H1 (cell line): ENCODE measurements around the gene GDAP1L1. TPM values are rescaled to one million over a fixed set of nuclear protein-coding genes. Genes with fewer than 3 reads are reported as not detected.

Experiments
- CTCF ChIA-PET: fragments of 300-600 bp; sonication (Branson Sonifier 250); formaldehyde crosslinking; loops from one replicate; lab custom pipeline; 2021; ENCODE audit not compliant: partially characterized antibody; lab: Charles Lee
- POLR2A ChIA-PET: fragments of 300-600 bp; sonication (Branson Sonifier 250); formaldehyde crosslinking; loops from one replicate; lab custom pipeline; 2021; ENCODE audit warnings: inconsistent platforms; ENCODE audit not compliant: partially characterized antibody; lab: Charles Lee
- DNase-seq, 2 experiments: peaks; one replicate each; pipeline versions ENCODE4 v3.0.0 to v3.0.0-alpha.2; 2010 to 2022; ENCODE audit warnings: low spot score in 2 of 2, low read depth in 1 of 2, mixed read lengths in 1 of 2
- FAIRE-seq: peaks from 2 replicates; lab custom pipeline; 2011; peaks lifted over from hg19 to GRCh38; lab: Jason Lieb, UNC
- H2AFZ ChIP-seq: 2 replicates; pipeline ENCODE4 v1.8.1; 2012; ENCODE audit warnings: low read length, inconsistent platforms
- H2AK5ac ChIP-seq: 2 replicates; pipeline ENCODE4 v1.6.1; 2013; ENCODE audit warnings: low read depth, low read length
- H2BK120ac ChIP-seq: replicated peaks from 2 replicates; pipeline ENCODE3; 2013; ENCODE audit warnings: low read depth, low read length, inconsistent platforms
- H2BK12ac ChIP-seq: 2 replicates; pipeline ENCODE4 v1.6.1; 2013; ENCODE audit warnings: low read depth, low read length
- H2BK15ac ChIP-seq: 2 replicates; pipeline ENCODE4 v1.6.1; 2013; ENCODE audit warnings: low read length
- H2BK20ac ChIP-seq: 2 replicates; pipeline ENCODE4 v1.6.1; 2013; ENCODE audit warnings: low read length
- H2BK5ac ChIP-seq: 2 replicates; pipeline ENCODE4 v1.6.1; 2013; ENCODE audit warnings: low read depth, low read length
- H3K14ac ChIP-seq: 2 replicates; pipeline ENCODE4 v1.6.1; 2013; ENCODE audit warnings: inconsistent platforms; ENCODE audit not compliant: insufficient read length
- H3K18ac ChIP-seq: 2 replicates; pipeline ENCODE4 v1.6.1; 2013; ENCODE audit warnings: low read length; ENCODE audit errors: extremely low read depth
- H3K23ac ChIP-seq: 2 replicates; pipeline ENCODE4 v1.6.1; 2013; ENCODE audit warnings: inconsistent platforms; ENCODE audit not compliant: insufficient read length
- H3K23me2 ChIP-seq: 2 replicates; pipeline ENCODE4 v1.6.1; 2013; ENCODE audit warnings: low read depth, low read length
- H3K27ac ChIP-seq: 2 replicates; pipeline ENCODE4 v1.6.1; 2011; ENCODE audit warnings: low read depth, low read length, inconsistent platforms
- H3K27me3 ChIP-seq, 4 experiments: replicated peaks in 1 of 4; 1 replicate in 1 of 4; 2 replicates in 3 of 4; pipeline versions ENCODE4 v1.6.1 to v1.8.1; 2011 to 2013; ENCODE audit warnings: low read length in 3 of 4, mild to moderate bottlenecking in 3 of 4, inconsistent platforms in 2 of 4, mixed read lengths in 2 of 4, moderate library complexity in 1 of 4; ENCODE audit not compliant: control insufficient read depth in 3 of 4, insufficient read depth in 3 of 4; ENCODE audit errors: extremely low read depth in 1 of 4
- H3K36me3 ChIP-seq, 4 experiments: 2 replicates each; pipeline versions ENCODE4 v1.6.1 to v1.8.1; 2011 to 2013; ENCODE audit warnings: mild to moderate bottlenecking in 4 of 4, low read length in 3 of 4, moderate library complexity in 2 of 4, control low read depth in 1 of 4, inconsistent platforms in 1 of 4; ENCODE audit not compliant: insufficient read depth in 4 of 4, control insufficient read depth in 2 of 4
- H3K4ac ChIP-seq: replicated peaks from 2 replicates; pipeline ENCODE3; 2013; ENCODE audit warnings: low read length, low read depth, mixed read lengths, inconsistent platforms; ENCODE audit not compliant: insufficient read length
- H3K4me1 ChIP-seq, 4 experiments: replicated peaks in 1 of 4; 1 replicate in 1 of 4; 2 replicates in 3 of 4; pipeline versions ENCODE4 v1.6.1 to v1.8.1; 2011 to 2013; ENCODE audit warnings: low read length in 3 of 4, inconsistent platforms in 2 of 4, mixed read lengths in 1 of 4; ENCODE audit not compliant: insufficient read depth in 4 of 4, control insufficient read depth in 3 of 4
- H3K4me2 ChIP-seq, 2 experiments: 2 replicates each; pipeline versions ENCODE4 v1.6.1 to v1.8.1; 2011 to 2013; ENCODE audit warnings: low read depth in 2 of 2, low read length in 2 of 2, control low read depth in 1 of 2, inconsistent platforms in 1 of 2, mild to moderate bottlenecking in 1 of 2; ENCODE audit not compliant: insufficient read depth in 1 of 2
- H3K4me3 ChIP-seq, 4 experiments: fragments of 200-600, 300-600 bp in 1 of 4; sonication (generic), shearing (Covaris generic), sonication (Bioruptor Twin) in 1 of 4; 2 replicates each; pipeline versions ENCODE4 v1.5.1 to v1.8.1; 2011 to 2016; ENCODE audit warnings: low read length in 4 of 4, low read depth in 3 of 4, control low read depth in 2 of 4, inconsistent platforms in 2 of 4, mild to moderate bottlenecking in 2 of 4, mixed read lengths in 1 of 4, moderate library complexity in 1 of 4; ENCODE audit not compliant: insufficient read depth in 2 of 4; ENCODE audit errors: extremely low read depth in 1 of 4
- H3K56ac ChIP-seq: replicated peaks from 2 replicates; pipeline ENCODE3; 2013; ENCODE audit warnings: low read depth, mild to moderate bottlenecking, mixed read lengths, low read length, inconsistent platforms; ENCODE audit not compliant: insufficient read length
- H3K79me1 ChIP-seq: 2 replicates; pipeline ENCODE4 v1.6.1; 2013; ENCODE audit warnings: low read depth, low read length, control low read depth
- H3K79me2 ChIP-seq, 2 experiments: 2 replicates each; pipeline versions ENCODE4 v1.6.1 to v1.8.1; 2012 to 2013; ENCODE audit warnings: low read length in 2 of 2, mild to moderate bottlenecking in 2 of 2, inconsistent platforms in 1 of 2; ENCODE audit not compliant: insufficient read depth in 2 of 2, control insufficient read depth in 1 of 2
- H3K9ac ChIP-seq, 4 experiments: replicated peaks in 1 of 4; 1 replicate in 1 of 4; 2 replicates in 3 of 4; pipeline versions ENCODE4 v1.6.1 to v1.8.1; 2011 to 2013; ENCODE audit warnings: low read depth in 3 of 4, low read length in 3 of 4, control low read depth in 2 of 4, mild to moderate bottlenecking in 2 of 4, moderate library complexity in 2 of 4, inconsistent platforms in 1 of 4; ENCODE audit errors: extremely low read depth in 1 of 4
- H3K9me3 ChIP-seq, 2 experiments: 2 replicates each; pipeline versions ENCODE4 v1.6.1 to v1.8.1; 2012 to 2013; ENCODE audit warnings: mild to moderate bottlenecking in 2 of 2, moderate library complexity in 2 of 2, control low read depth in 1 of 2, inconsistent platforms in 1 of 2, low read depth in 1 of 2, low read length in 1 of 2, mixed read lengths in 1 of 2; ENCODE audit not compliant: insufficient read depth in 2 of 2
- H4K20me1 ChIP-seq, 2 experiments: replicated peaks in 1 of 2; 2 replicates each; pipeline versions ENCODE3 to v1.8.1; 2011 to 2013; ENCODE audit warnings: inconsistent platforms in 2 of 2, low read length in 2 of 2, mild to moderate bottlenecking in 1 of 2; ENCODE audit not compliant: insufficient read depth in 2 of 2, control insufficient read depth in 1 of 2
- H4K5ac ChIP-seq: 2 replicates; pipeline ENCODE4 v1.6.1; 2013; ENCODE audit warnings: low read length, low read depth, mixed read lengths, inconsistent platforms; ENCODE audit not compliant: insufficient read length
- H4K8ac ChIP-seq: 2 replicates; pipeline ENCODE4 v1.8.0; 2013; ENCODE audit warnings: mild to moderate bottlenecking, moderate library complexity, low read length, inconsistent platforms; ENCODE audit not compliant: insufficient read depth; ENCODE audit errors: extremely low read depth
- H4K91ac ChIP-seq: replicated peaks from 2 replicates; pipeline ENCODE3; 2013; ENCODE audit warnings: low read length, mixed read lengths, inconsistent platforms; ENCODE audit not compliant: insufficient read length
- BCL11A ChIP-seq, 2 experiments: IDR thresholded peaks; one replicate each; pipeline ENCODE4 v1.6.1; 2011; ENCODE audit warnings: low read depth in 2 of 2, low read length in 2 of 2, mild to moderate bottlenecking in 2 of 2
- CBX5 ChIP-seq: fragments of 300-800, 300-1000 bp; sonication (generic); IDR thresholded peaks from 2 replicates; pipeline ENCODE4 v1.7.1; 2016; ENCODE audit warnings: antibody characterized with exemption, low read length, low read depth
- CHD1 ChIP-seq: IDR thresholded peaks from 2 replicates; pipeline ENCODE4 v1.6.1; 2012; ENCODE audit warnings: low read depth, low read length, improper control_type of control experiment
- CTBP2 ChIP-seq: IDR thresholded peaks from 2 replicates; pipeline ENCODE4 v1.7.0; 2011; ENCODE audit warnings: borderline replicate concordance, mild to moderate bottlenecking, moderate library complexity, mixed read lengths, low read length; ENCODE audit not compliant: insufficient read depth, insufficient read length
- POLR2A ChIP-seq, 2 experiments: IDR thresholded peaks; 1 replicate in 1 of 2; 2 replicates in 1 of 2; pipeline ENCODE4 v1.6.1; 2011; ENCODE audit warnings: low read depth in 2 of 2, low read length in 2 of 2, mild to moderate bottlenecking in 2 of 2; ENCODE audit errors: control extremely low read depth in 1 of 2
- SIRT6 ChIP-seq: IDR thresholded peaks from one replicate; pipeline ENCODE4 v1.7.1; 2012; ENCODE audit warnings: low read length, inconsistent platforms
- YY1 ChIP-seq: IDR thresholded peaks from 2 replicates; pipeline ENCODE4 v1.6.1; 2011; ENCODE audit warnings: low read depth, mild to moderate bottlenecking, low read length
- WGBS, 2 experiments: shearing (Covaris generic) in 1 of 2; methylation state at CpG; one replicate each; pipeline versions ENCODE4 v1.1.6 to v1.1.7; 2013 to 2015; ENCODE audit warnings: low lambda C conversion rate in 2 of 2, mixed read lengths in 2 of 2, inconsistent platforms in 1 of 2, low coverage in 1 of 2, missing lambda C conversion rate in 1 of 2; ENCODE audit not compliant: insufficient replicate concordance in 2 of 2, insufficient coverage in 1 of 2, insufficient read length in 1 of 2; ENCODE audit errors: extremely low coverage in 1 of 2, missing lambda C conversion rate in 1 of 2; 5-methylcytosine and 5-hydroxymethylcytosine counted together
- polyA plus RNA-seq, 7 experiments: library from polyadenylated mRNA; depleted of rRNA in 3 of 7; stranded (reverse) in 5 of 7; unstranded in 2 of 7; fragments of >200 nt in 5 of 7; fragments of 200-250 nt in 2 of 7; gene quantifications; 1 replicate in 5 of 7; 2 replicates in 1 of 7; 4 replicates in 1 of 7; pipeline versions ENCODE4 v1.2.1 to v1.2.3, GENCODE V29; 2011 to 2013; ENCODE audit warnings: missing spikeins in 2 of 7, mixed read lengths in 2 of 7
- total RNA-seq: library from RNA; stranded (reverse); fragmentation: NEBNext Ultra II Directional; extraction: Animal tissue kit (Norgen Biotek cat#: 25700); gene quantifications from 2 replicates; pipeline ENCODE4 v1.2.1, GENCODE V29; 2021
- TF ChIP-seq, protein P1 (sequence below): IDR thresholded peaks from 2 replicates; pipeline ENCODE4 v1.6.1; 2012; ENCODE audit warnings: inconsistent platforms

Gene GDAP1L1
- total and polyA plus RNA-seq, 2 of the 8 experiments (the other 6 are each of a cell fraction or from before 2014, with no cell fraction given), result 8.5 to 63.1 TPM

DNA sequence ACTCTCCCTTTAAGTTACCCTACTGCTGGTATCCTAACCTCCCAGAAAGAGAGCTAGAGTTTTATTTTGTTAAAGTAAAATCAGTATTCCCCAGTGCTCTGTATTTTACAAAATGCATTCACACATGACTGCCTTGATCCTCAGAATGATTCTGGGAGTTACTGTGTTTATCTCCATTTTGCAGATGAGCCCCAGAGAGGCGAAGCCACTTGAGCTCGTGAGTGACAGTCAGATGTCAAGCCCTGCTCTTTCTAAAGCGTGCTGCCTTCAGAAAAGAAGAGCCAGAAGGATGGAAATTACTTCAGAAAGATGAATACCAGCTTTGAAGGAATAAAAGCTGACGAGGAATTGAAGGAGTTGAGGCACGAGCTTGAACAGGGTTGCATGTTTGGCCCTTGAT is 22.5 kb upstream of the GDAP1L1 start:
- Histone ChIP-seq H4K5ac (no peak overlapping the region), H3K56ac (no peak overlapping the region), H4K91ac (no peak overlapping the region), H3K4me2 (no peak overlapping the region), H3K14ac (no peak overlapping the region), H3K9ac (no peak overlapping the region), H2AFZ (no peak overlapping the region), H3K4ac (no peak overlapping the region), H3K4me1 (peaks cover 0 to 3% (median under 1%) of the 10 kb centered on the region in 4 experiments; a peak in 3 of 7 replicates), H3K23ac (no peak overlapping the region), H2BK15ac (no peak overlapping the region), H4K20me1 (no peaks in the 10 kb centered on the region), H3K79me1 (no peaks in the 10 kb centered on the region), H3K36me3 (no peaks in the 10 kb centered on the region), H3K9me3 (no peaks in the 10 kb centered on the region), H3K23me2 (no peaks in the 10 kb centered on the region), H3K4me3 (no peak overlapping the region), H2BK12ac (no peak overlapping the region), H2BK5ac (no peak overlapping the region), H3K27ac (no peak overlapping the region), H2BK20ac (no peak overlapping the region), H3K79me2 (no peaks in the 10 kb centered on the region), H3K27me3 (no peaks in the 10 kb centered on the region), H2AK5ac (no peak overlapping the region), H3K18ac (no peak overlapping the region), H2BK120ac (no peak overlapping the region), H4K8ac (no peak overlapping the region)
- DNase-seq (no peak), FAIRE-seq (no peak)
- TF ChIP-seq CBX5, result no peak
- TF ChIP-seq BCL11A (IDR thresholded peaks at IDR 0.05; ENCODE audit: low read depth in 2 of 2, low read length in 2 of 2), result no peak
- TF ChIP-seq CTBP2, result no peak
- TF ChIP-seq SIRT6, result no peak
- TF ChIP-seq YY1, result no peak
- TF ChIP-seq POLR2A (IDR thresholded peaks at IDR 0.05; ENCODE audit: control extremely low read depth in 1 of 2, low read depth in 2 of 2, low read length in 2 of 2), result no peak
- TF ChIP-seq, protein P1, sequence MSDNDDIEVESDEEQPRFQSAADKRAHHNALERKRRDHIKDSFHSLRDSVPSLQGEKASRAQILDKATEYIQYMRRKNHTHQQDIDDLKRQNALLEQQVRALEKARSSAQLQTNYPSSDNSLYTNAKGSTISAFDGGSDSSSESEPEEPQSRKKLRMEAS, result no peak
- TF ChIP-seq CHD1, result no peak
- ChIA-PET CTCF (interaction anchor here (0.7 to 4.4 kb wide), 23 partner anchors 8 to 374 kb away, joined by 3 to 23 read pairs (median 6); partner anchors contain the start of gene GDAP1L1), POLR2A (interaction anchor here (0.6 to 1.2 kb wide), 3 partner anchors 13 to 41 kb away, joined by 3 read pairs; partner anchors contain the start of gene OSER1)
- WGBS, 2 experiments, result 84% methylated on average over 5 of the region's 5 CpGs; no CpG with 5 or more reads in 1 of the 2 experiments
